Naive thymus-derived CD8-positive, alpha-beta T cell (primary cell): ENCODE results near the gene CEP295NL. TPM values are rescaled to one million over a fixed set of nuclear protein-coding genes. Genes with fewer than 3 reads are reported as not detected.

ENCODE experiments used
- ATAC-seq, 2 donors: fragments of 150-1000 bp; cut with Tn5 transposase in 1 of 2; sonication (Bioruptor Pico), chemical (Tn5 transposase) in 1 of 2; 1 replicate in 1 of 2; 2 replicates in 1 of 2; pipeline ENCODE4 v1.10.0; 2021; ENCODE audit warnings: mild to moderate bottlenecking in 2 of 2, moderate library complexity in 2 of 2
- POLR2A ChIA-PET: fragments of 350-600 bp; sonication (Branson Sonifier 250); formaldehyde crosslinking; loops from one replicate; lab custom pipeline; 2021; ENCODE audit warnings: antibody characterized with exemption; lab: Charles Lee
- DNase-seq, 10 donors: peaks; one replicate each; pipeline versions ENCODE4 v3.0.0 to v3.0.0-alpha.2; 2020 to 2022
- H3K27ac Mint-ChIP-seq, 10 donors: one replicate each; pipeline ENCODE4 v1.8.0; 2020 to 2022; ENCODE audit warnings: mild to moderate bottlenecking in 10 of 10, mixed read lengths in 10 of 10, moderate library complexity in 4 of 10, inconsistent platforms in 1 of 10
- H3K27me3 Mint-ChIP-seq, 5 donors: one replicate each; pipeline ENCODE4 v1.8.0; 2021 to 2022; ENCODE audit warnings: mixed read lengths in 5 of 5
- H3K36me3 Mint-ChIP-seq, 3 donors: one replicate each; pipeline ENCODE4 v1.8.0; 2020 to 2022; ENCODE audit warnings: mixed read lengths in 3 of 3, mild to moderate bottlenecking in 2 of 3, inconsistent platforms in 1 of 3
- H3K4me1 Mint-ChIP-seq, 4 donors: one replicate each; pipeline ENCODE4 v1.8.0; 2021 to 2022; ENCODE audit warnings: mixed read lengths in 4 of 4
- H3K4me3 Mint-ChIP-seq, 10 donors: one replicate each; pipeline ENCODE4 v1.8.0; 2020 to 2022; ENCODE audit warnings: mild to moderate bottlenecking in 10 of 10, mixed read lengths in 10 of 10, moderate library complexity in 6 of 10, inconsistent platforms in 1 of 10
- H3K9me3 Mint-ChIP-seq, 9 donors: one replicate each; pipeline ENCODE4 v1.8.0; 2020 to 2022; ENCODE audit warnings: mixed read lengths in 9 of 9, mild to moderate bottlenecking in 3 of 9, inconsistent platforms in 1 of 9, moderate library complexity in 1 of 9
- polyA plus RNA-seq, 3 donors: library from polyadenylated mRNA; unstranded; fragments of 300-500 nt; fragmentation: Illumina TruSeq; gene quantifications; one replicate each; pipeline ENCODE4 v1.2.3, GENCODE V29; 2021
- total RNA-seq, 8 experiments: library from RNA in 2 of 8; stranded (reverse) in 2 of 8; gene quantifications; one replicate each; pipeline ENCODE4 v1.2.3 and lab custom pipeline; 2021 to 2026

CEP295NL gene
- total and polyA plus RNA-seq, 5 experiments from 2014 or later: 0.86 TPM; not detected in 4

GRCh38 chr17:78864117-78864516, 38.9 kb downstream of the CEP295NL start:
- POLR2A ChIA-PET: interaction anchor here (0.6 to 1.4 kb wide), 2 partner anchors 22 to 177 kb away, joined by 3 to 4 read pairs; no protein-coding TSS in a partner anchor
- Mint-ChIP-seq H3K27ac (peak overlapping the region in 2 of 10 donors; percentile 32 to 54), H3K4me1 (peaks cover 0 to 7% (median 5%) of the 10 kb centered on the region in 4 donors)

DNA sequence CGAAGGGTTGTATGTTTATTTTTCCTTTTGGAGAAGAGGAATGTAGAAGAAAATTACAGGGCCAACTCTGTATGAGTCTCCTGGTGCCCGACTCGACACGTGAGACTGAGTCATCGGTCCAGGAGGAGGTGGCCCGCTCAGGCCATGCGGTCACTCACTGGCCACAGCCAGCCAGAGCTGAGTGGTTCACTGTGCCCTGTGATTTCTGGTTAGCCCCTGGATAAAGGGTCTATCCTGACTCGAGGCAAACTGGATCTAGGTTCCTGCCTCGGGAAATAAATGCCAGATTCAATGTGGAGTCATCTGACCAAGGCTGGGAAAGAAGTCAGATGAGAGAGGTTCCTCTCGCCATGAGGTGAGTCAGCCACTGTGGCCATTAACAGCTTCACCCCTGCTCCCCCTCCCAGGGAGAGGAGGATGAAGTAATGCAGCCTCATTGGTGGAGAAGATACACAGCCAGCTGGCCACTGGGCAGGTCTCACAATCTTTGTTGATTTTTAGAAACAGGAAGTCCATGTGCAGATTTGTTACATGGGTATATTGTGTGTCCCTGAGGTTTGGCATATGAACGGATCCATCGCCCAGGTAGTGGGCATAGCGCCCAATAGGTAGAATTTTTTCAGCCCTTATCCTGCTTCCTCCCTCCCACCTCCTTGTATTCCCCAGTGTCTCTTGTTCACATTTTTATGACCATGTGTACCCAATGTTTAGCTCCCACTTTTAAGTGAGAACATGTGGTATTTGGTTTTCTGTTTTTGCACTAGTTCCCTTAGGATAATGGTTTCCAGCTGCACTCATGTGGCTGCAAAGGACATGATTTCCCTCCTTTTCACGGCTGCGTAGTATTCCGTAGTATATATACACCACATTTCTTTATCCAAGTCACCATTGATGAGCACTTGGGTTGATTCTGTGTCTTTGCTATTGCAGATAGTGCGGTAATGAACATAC, 40.7 kb downstream of the CEP295NL start:
- POLR2A ChIA-PET: interaction anchor here (1.4 kb wide), 1 partner anchor 21 kb away, joined by 3 read pairs; no protein-coding TSS in a partner anchor
- Mint-ChIP-seq H3K9me3 (no peaks in the 10 kb centered on the region), H3K36me3 (no peaks in the 10 kb centered on the region), H3K27ac (no peak overlapping the region), H3K4me1 (peaks cover 0 to 7% (median 5%) of the 10 kb centered on the region in 4 donors), H3K27me3 (peaks cover 0 to 2% (median 0%) of the 10 kb centered on the region in 5 donors), H3K4me3 (no peak overlapping the region)
- ATAC-seq (no peak), DNase-seq (no peak)

More at GRCh38 chr17:78864117-78864516, 38.9 kb downstream of the CEP295NL start:
- Mint-ChIP-seq H3K4me3 (no peak overlapping the region), H3K9me3 (no peaks in the 10 kb centered on the region), H3K36me3 (no peaks in the 10 kb centered on the region), H3K27me3 (peaks cover 0 to 2% (median 0%) of the 10 kb centered on the region in 5 donors)
- ATAC-seq: no peak
- no peak for DNase-seq

DNA sequence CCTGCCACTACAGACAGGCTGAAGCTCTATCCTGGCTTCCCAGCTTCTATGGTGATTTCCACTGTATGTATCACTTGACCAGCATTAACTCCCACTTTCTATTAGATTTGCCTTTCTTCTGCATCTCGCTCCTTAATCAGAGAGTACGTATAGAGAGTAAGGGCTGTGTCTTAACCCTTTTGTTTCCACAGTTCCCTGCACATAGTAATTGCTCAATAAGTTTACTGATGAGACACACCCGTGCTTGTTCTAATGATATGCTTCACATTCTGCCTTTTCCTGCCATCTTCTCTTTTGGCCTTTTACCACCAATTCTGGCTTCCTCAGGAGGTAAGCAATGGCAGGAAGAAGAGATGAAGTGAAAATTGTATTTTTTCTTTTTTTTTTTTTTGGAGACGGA, 41.8 kb downstream of the CEP295NL start:
- Mint-ChIP-seq H3K9me3 (no peaks in the 10 kb centered on the region), H3K4me1 (peaks cover 0 to 7% (median 5%) of the 10 kb centered on the region in 4 donors), H3K4me3 (no peak overlapping the region), H3K27me3 (peaks cover 0 to 2% (median 0%) of the 10 kb centered on the region in 5 donors), H3K27ac (peak overlapping the region in 1 of 10 donors; percentile 45), H3K36me3 (no peaks in the 10 kb centered on the region)
- no peak for ATAC-seq
- POLR2A ChIA-PET: interaction anchor here (0.5 kb wide), 1 partner anchor 182 kb away, joined by 3 read pairs; no protein-coding TSS in a partner anchor
- DNase-seq: no peak

DNA sequence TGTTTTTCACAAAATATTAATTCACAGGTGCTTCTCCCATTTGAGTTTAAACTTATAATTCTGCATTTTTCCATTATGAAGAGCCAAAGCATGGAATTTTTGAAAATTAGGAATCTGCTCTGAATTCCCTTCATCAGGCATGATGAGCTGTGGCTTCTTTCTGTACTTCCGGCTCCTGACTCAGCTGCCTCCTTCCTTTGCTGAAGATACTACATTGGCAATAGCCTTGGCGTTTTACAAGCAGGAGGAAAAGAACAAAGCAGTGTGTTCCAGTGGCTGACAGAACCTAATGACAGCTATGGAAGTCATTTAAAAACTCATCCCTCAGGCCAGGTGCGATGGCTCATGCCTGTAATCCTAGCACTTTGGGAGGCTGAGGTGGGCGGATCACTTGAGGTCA, 44.0 kb downstream of the CEP295NL start:
- peaks cover 0 to 2% (median 0%) of the 10 kb centered on the region in 3 donors for H3K36me3 Mint-ChIP-seq
- no peak for ATAC-seq
- DNase-seq: no peak
- H3K27me3 Mint-ChIP-seq: no peaks in the 10 kb centered on the region
- H3K9me3 Mint-ChIP-seq: no peaks in the 10 kb centered on the region
- H3K4me1 Mint-ChIP-seq: peaks cover 0 to 4% (median 2%) of the 10 kb centered on the region in 4 donors
- no peak overlapping the region for H3K27ac Mint-ChIP-seq
- no peak overlapping the region for H3K4me3 Mint-ChIP-seq
- POLR2A ChIA-PET: no interaction called here

- H3K4me3 Mint-ChIP-seq: no peak overlapping the region
- H3K27ac Mint-ChIP-seq: peak overlapping the region in 1 of 10 donors; percentile 22
- DNase-seq (no peak), ATAC-seq (no peak)
- H3K27me3 Mint-ChIP-seq: no peaks in the 10 kb centered on the region
- H3K9me3 Mint-ChIP-seq: no peaks in the 10 kb centered on the region
- POLR2A ChIA-PET: no interaction called here
- H3K36me3 Mint-ChIP-seq: peaks cover 0 to 2% (median 0%) of the 10 kb centered on the region in 3 donors
- H3K4me1 Mint-ChIP-seq: peaks cover 0 to 4% (median under 1%) of the 10 kb centered on the region in 4 donors
Measured at GRCh38 chr17:78857266-78857665, 45.7 kb downstream of the CEP295NL start.

GRCh38 chr17:78855561-78856165, 47.3 kb downstream of the CEP295NL start:
- Mint-ChIP-seq H3K9me3 (no peaks in the 10 kb centered on the region), H3K4me1 (no peaks in the 10 kb centered on the region), H3K4me3 (no peak overlapping the region), H3K27me3 (no peaks in the 10 kb centered on the region), H3K27ac (no peak overlapping the region), H3K36me3 (peaks cover 0 to 2% (median 0%) of the 10 kb centered on the region in 3 donors)
- DNase-seq: no peak
- ATAC-seq: no peak
- POLR2A ChIA-PET: no interaction called here

- ATAC-seq (no peak), DNase-seq (no peak)
- H3K4me1 Mint-ChIP-seq: no peaks in the 10 kb centered on the region
- H3K27me3 Mint-ChIP-seq: no peaks in the 10 kb centered on the region
- no peaks in the 10 kb centered on the region for H3K9me3 Mint-ChIP-seq
- H3K27ac Mint-ChIP-seq: peak overlapping the region in 1 of 10 donors; percentile 14
- peaks cover 0 to 2% (median 0%) of the 10 kb centered on the region in 3 donors for H3K36me3 Mint-ChIP-seq
- no peak overlapping the region for H3K4me3 Mint-ChIP-seq
- POLR2A ChIA-PET: no interaction called here
Measured at GRCh38 chr17:78854508-78854907, 48.5 kb downstream of the CEP295NL start.

- no peaks in the 10 kb centered on the region for H3K4me1 Mint-ChIP-seq
- no peaks in the 10 kb centered on the region for H3K27me3 Mint-ChIP-seq
- no peak for DNase-seq
- H3K36me3 Mint-ChIP-seq: peaks cover 0 to 2% (median 0%) of the 10 kb centered on the region in 3 donors
- no peak for ATAC-seq
- no peak overlapping the region for H3K27ac Mint-ChIP-seq
- H3K4me3 Mint-ChIP-seq: no peak overlapping the region
- POLR2A ChIA-PET: no interaction called here
- H3K9me3 Mint-ChIP-seq: no peaks in the 10 kb centered on the region
Measured at GRCh38 chr17:78853926-78854394, 49.0 kb downstream of the CEP295NL start.

DNA sequence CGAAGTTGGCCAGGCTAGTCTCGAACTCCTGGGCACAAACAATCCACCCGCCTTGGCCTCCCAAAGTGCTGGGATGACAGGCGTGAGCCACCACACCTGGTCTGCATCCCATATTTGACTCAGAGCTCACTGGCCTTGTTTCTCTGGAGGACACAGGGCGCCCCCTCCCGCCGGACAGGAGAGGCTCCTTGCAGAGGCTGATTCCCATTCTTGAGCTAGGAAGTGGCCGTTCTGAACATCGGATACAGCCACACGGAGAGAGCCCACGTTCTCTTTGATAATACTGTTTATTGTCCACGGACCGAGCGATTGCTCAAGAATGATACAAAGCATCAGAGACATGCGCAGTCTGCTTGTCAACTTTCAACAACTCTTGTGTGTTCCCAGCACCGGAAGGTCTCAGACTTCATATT, 50.3 kb downstream of the CEP295NL start:
- H3K9me3 Mint-ChIP-seq: no peaks in the 10 kb centered on the region
- H3K4me3 Mint-ChIP-seq: no peak overlapping the region
- peak overlapping the region in 1 of 10 donors; percentile 43 for H3K27ac Mint-ChIP-seq
- H3K27me3 Mint-ChIP-seq: no peaks in the 10 kb centered on the region
- peaks cover 0 to 2% (median 0%) of the 10 kb centered on the region in 3 donors for H3K36me3 Mint-ChIP-seq
- POLR2A ChIA-PET: no interaction called here
- H3K4me1 Mint-ChIP-seq: no peaks in the 10 kb centered on the region
- ATAC-seq (no peak), DNase-seq (no peak)

- POLR2A ChIA-PET: no interaction called here
- Mint-ChIP-seq H3K36me3 (no peaks in the 10 kb centered on the region), H3K4me3 (no peak overlapping the region), H3K4me1 (peaks cover 0 to 7% (median 2%) of the 10 kb centered on the region in 4 donors), H3K9me3 (no peaks in the 10 kb centered on the region), H3K27me3 (no peaks in the 10 kb centered on the region), H3K27ac (no peak overlapping the region)
- DNase-seq: no peak
- ATAC-seq: no peak
Measured at GRCh38 chr17:78849026-78849425, 54.0 kb downstream of the CEP295NL start.

- no peak for DNase-seq
- peaks cover 2 to 12% (median 7%) of the 10 kb centered on the region in 4 donors for H3K4me1 Mint-ChIP-seq
- H3K27me3 Mint-ChIP-seq: no peaks in the 10 kb centered on the region
Measured at GRCh38 chr17:78847052-78847451, 55.9 kb downstream of the CEP295NL start.

DNA sequence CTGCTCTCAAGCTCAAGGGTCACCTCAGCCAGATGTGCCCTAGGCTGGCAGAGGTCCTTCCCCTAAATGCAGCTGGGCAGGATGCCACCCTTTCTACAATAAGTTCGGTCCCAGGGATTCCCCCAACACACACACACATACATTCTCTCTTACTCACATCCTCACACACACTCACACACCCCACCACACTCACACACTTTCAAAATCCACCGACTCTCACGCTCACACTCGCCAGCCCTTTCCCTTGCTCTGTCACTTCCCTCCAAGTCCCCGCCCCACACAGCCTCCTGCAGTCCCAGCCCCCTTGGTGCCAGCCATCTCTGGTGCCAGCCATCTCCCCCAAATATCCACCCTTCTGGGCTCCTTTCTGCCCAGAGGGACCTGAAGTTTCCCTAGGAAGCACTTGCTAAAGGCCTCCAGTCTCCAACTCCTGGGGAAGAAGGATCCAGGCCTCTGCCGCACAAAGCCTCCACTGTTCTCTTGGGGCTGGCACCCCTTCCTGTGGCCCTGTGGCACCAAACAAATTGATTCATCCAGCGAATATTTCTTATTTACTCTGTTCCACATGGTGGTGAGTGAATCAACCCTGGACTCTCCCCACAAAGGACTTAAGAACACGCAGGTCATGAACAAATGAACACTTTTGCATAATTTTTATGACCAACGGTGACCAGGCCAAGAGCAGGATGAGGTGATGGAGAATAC, 58.5 kb downstream of the CEP295NL start:
- Mint-ChIP-seq H3K4me1 (peaks cover 7 to 28% (median 20%) of the 10 kb centered on the region in 4 donors), H3K27ac (peak overlapping the region in 6 of 10 donors; percentile 4 to 67 (median 37)), H3K36me3 (no peaks in the 10 kb centered on the region), H3K4me3 (no peak overlapping the region), H3K9me3 (no peaks in the 10 kb centered on the region), H3K27me3 (no peaks in the 10 kb centered on the region)
- POLR2A ChIA-PET: no interaction called here
- ATAC-seq (no peak), DNase-seq (no peak)

More at GRCh38 chr17:78847052-78847451, 55.9 kb downstream of the CEP295NL start:
- H3K4me3 Mint-ChIP-seq: no peak overlapping the region
- POLR2A ChIA-PET: interaction anchor here (0.6 kb wide), 1 partner anchor 547 kb away, joined by 3 read pairs; no protein-coding TSS in a partner anchor
- H3K27ac Mint-ChIP-seq: no peak overlapping the region
- H3K9me3 Mint-ChIP-seq: no peaks in the 10 kb centered on the region
- no peaks in the 10 kb centered on the region for H3K36me3 Mint-ChIP-seq
- ATAC-seq: no peak
